B cell (primary cell): ENCODE results near the gene AHCTF1. TPM values are rescaled to one million over a fixed set of nuclear protein-coding genes. Genes with fewer than 3 reads are reported as not detected.

Experiments used
- ATAC-seq: fragments of 200-7000 bp; cut with Tn5 transposase; one replicate; pipeline ENCODE4 v1.10.0; 2021; ENCODE audit warnings: low read depth, mild to moderate bottlenecking, moderate number of reproducible peaks, moderate library complexity
- CTCF ChIA-PET: fragments of 350-600 bp; sonication (Branson Sonifier 250); formaldehyde crosslinking; loops from one replicate; lab custom pipeline; 2021; ENCODE audit warnings: antibody characterized with exemption, inconsistent platforms; lab: Charles Lee
- POLR2A ChIA-PET: fragments of 350-600 bp; sonication (Branson Sonifier 250); formaldehyde crosslinking; loops from one replicate; lab custom pipeline; 2021; ENCODE audit warnings: antibody characterized with exemption; lab: Charles Lee
- DNase-seq: peaks from one replicate; pipeline ENCODE4 v3.0.0; 2013
- H2AFZ ChIP-seq: 2 replicates; pipeline ENCODE4 v1.6.1; 2012; ENCODE audit warnings: mild to moderate bottlenecking, low read depth, low read length; ENCODE audit not compliant: insufficient read depth, poor library complexity, severe bottlenecking
- H3K27ac ChIP-seq, 2 donors: 1 replicate in 1 of 2; 2 replicates in 1 of 2; pipeline ENCODE4 v1.5.1; 2012 to 2013; ENCODE audit warnings: low read length in 2 of 2, mild to moderate bottlenecking in 2 of 2, moderate library complexity in 1 of 2
- H3K27me3 ChIP-seq, 4 experiments: fragments of 200-600 bp in 1 of 4; sonication (generic) in 1 of 4; replicated peaks in 1 of 4; 1 replicate in 2 of 4; 2 replicates in 2 of 4; pipeline versions ENCODE4 v1.6.1 to v1.7.0; 2013 to 2016; ENCODE audit warnings: low read length in 3 of 4, mild to moderate bottlenecking in 2 of 4, mixed read lengths in 1 of 4, moderate library complexity in 1 of 4; ENCODE audit not compliant: insufficient read depth in 4 of 4, control insufficient read depth in 3 of 4; ENCODE audit errors: control extremely low read depth in 1 of 4
- H3K36me3 ChIP-seq, 2 experiments: replicated peaks in 1 of 2; 1 replicate in 1 of 2; 2 replicates in 1 of 2; pipeline versions ENCODE4 v1.6.1 to v1.7.1; 2013; ENCODE audit warnings: low read length in 1 of 2; ENCODE audit not compliant: insufficient read depth in 2 of 2, control insufficient read depth in 1 of 2; ENCODE audit errors: control extremely low read depth in 1 of 2, extremely low read depth in 1 of 2
- H3K4me1 ChIP-seq, 2 donors: fragments of 200-600 bp in 1 of 2; sonication (generic) in 1 of 2; 1 replicate in 1 of 2; 2 replicates in 1 of 2; pipeline versions ENCODE4 v1.5.1 to v1.6.1; 2013 to 2017; ENCODE audit warnings: low read length in 2 of 2; ENCODE audit not compliant: control insufficient read depth in 2 of 2, insufficient read depth in 2 of 2
- H3K4me2 ChIP-seq: replicated peaks from 2 replicates; pipeline ENCODE3; 2012; ENCODE audit warnings: mild to moderate bottlenecking, low read depth, low read length; ENCODE audit not compliant: poor library complexity, severe bottlenecking
- H3K4me3 ChIP-seq, 5 experiments: fragments of 200-600 bp in 1 of 5; sonication (generic) in 1 of 5; 1 replicate in 3 of 5; 2 replicates in 2 of 5; pipeline versions ENCODE4 v1.5.1 to v1.7.0; 2011 to 2016; ENCODE audit warnings: low read length in 4 of 5, mild to moderate bottlenecking in 4 of 5, low read depth in 2 of 5, control low read depth in 1 of 5, moderate library complexity in 1 of 5; ENCODE audit not compliant: insufficient read depth in 1 of 5; ENCODE audit errors: control extremely low read depth in 1 of 5, extremely low read depth in 1 of 5
- H3K79me2 ChIP-seq: fragments of 200-600 bp; sonication (generic); one replicate; pipeline ENCODE4 v1.6.0; 2016; ENCODE audit warnings: low read length; ENCODE audit not compliant: control insufficient read depth, insufficient read depth
- H3K9ac ChIP-seq: fragments of 200-600 bp; sonication (generic); 2 replicates; pipeline ENCODE4 v1.6.1; 2017; ENCODE audit warnings: mild to moderate bottlenecking, low read length, moderate library complexity
- H3K9me3 ChIP-seq, 3 donors: one replicate each; pipeline versions ENCODE4 v1.6.1 to v1.7.1; 2013; ENCODE audit warnings: low read length in 2 of 3; ENCODE audit not compliant: control insufficient read depth in 2 of 3, insufficient read depth in 1 of 3; ENCODE audit errors: control extremely low read depth in 1 of 3
- H4K20me1 ChIP-seq: 2 replicates; pipeline ENCODE4 v1.6.0; 2012; ENCODE audit warnings: mild to moderate bottlenecking, low read length; ENCODE audit not compliant: insufficient read depth, control insufficient read depth, poor library complexity, severe bottlenecking
- H3K27ac Mint-ChIP-seq: one replicate; pipeline ENCODE4 v1.8.0; 2021; ENCODE audit warnings: mixed read lengths
- H3K27me3 Mint-ChIP-seq: one replicate; pipeline ENCODE4 v1.8.0; 2021; ENCODE audit warnings: mixed read lengths
- H3K4me1 Mint-ChIP-seq: one replicate; pipeline ENCODE4 v1.8.0; 2021; ENCODE audit warnings: mixed read lengths
- H3K4me3 Mint-ChIP-seq: one replicate; pipeline ENCODE4 v1.8.0; 2021; ENCODE audit warnings: mixed read lengths
- H3K9me3 Mint-ChIP-seq: one replicate; pipeline ENCODE4 v1.8.0; 2022; ENCODE audit warnings: mixed read lengths; ENCODE audit not compliant: insufficient read depth
- EZH2 ChIP-seq: IDR thresholded peaks from 2 replicates; pipeline ENCODE4 v1.6.1; 2012; ENCODE audit warnings: borderline replicate concordance, low read depth, mild to moderate bottlenecking, moderate library complexity, low read length; ENCODE audit not compliant: insufficient read depth, poor library complexity, severe bottlenecking
- WGBS: methylation state at CpG from one replicate; pipeline ENCODE4 v1.1.5; 2013; ENCODE audit warnings: missing lambda C conversion rate; ENCODE audit not compliant: insufficient coverage; 5-methylcytosine and 5-hydroxymethylcytosine counted together
- intact Hi-C: fragments of 100-400 bp; cut with micrococcal nuclease; formaldehyde crosslinking; loops from one replicate; pipeline ENCODE4 v1.10.0; 2022
- polyA minus RNA-seq: library from RNA; depleted of rRNA, polyadenylated mRNA; stranded (reverse); fragments of >200 nt; gene quantifications from 2 replicates; pipeline ENCODE4 v1.2.3, GENCODE V29; 2012
- polyA plus RNA-seq: library from polyadenylated mRNA; depleted of rRNA; stranded (reverse); fragments of >200 nt; gene quantifications from 2 replicates; pipeline ENCODE4 v1.2.3, GENCODE V29; 2012
- total RNA-seq, 2 donors: library from RNA; stranded (reverse); fragments of 120-200 nt in 1 of 2; gene quantifications; 1 replicate in 1 of 2; 2 replicates in 1 of 2; pipeline versions ENCODE4 v1.2.3 to v1.2.4, GENCODE V29; 2013 to 2022
- TF ChIP-seq, protein P1 (sequence below): fragments of 200-600 bp; IDR thresholded peaks from one replicate; pipeline ENCODE4 v1.8.0; 2022; ENCODE audit warnings: antibody characterized with exemption, mild to moderate bottlenecking

AHCTF1 gene, protein sequence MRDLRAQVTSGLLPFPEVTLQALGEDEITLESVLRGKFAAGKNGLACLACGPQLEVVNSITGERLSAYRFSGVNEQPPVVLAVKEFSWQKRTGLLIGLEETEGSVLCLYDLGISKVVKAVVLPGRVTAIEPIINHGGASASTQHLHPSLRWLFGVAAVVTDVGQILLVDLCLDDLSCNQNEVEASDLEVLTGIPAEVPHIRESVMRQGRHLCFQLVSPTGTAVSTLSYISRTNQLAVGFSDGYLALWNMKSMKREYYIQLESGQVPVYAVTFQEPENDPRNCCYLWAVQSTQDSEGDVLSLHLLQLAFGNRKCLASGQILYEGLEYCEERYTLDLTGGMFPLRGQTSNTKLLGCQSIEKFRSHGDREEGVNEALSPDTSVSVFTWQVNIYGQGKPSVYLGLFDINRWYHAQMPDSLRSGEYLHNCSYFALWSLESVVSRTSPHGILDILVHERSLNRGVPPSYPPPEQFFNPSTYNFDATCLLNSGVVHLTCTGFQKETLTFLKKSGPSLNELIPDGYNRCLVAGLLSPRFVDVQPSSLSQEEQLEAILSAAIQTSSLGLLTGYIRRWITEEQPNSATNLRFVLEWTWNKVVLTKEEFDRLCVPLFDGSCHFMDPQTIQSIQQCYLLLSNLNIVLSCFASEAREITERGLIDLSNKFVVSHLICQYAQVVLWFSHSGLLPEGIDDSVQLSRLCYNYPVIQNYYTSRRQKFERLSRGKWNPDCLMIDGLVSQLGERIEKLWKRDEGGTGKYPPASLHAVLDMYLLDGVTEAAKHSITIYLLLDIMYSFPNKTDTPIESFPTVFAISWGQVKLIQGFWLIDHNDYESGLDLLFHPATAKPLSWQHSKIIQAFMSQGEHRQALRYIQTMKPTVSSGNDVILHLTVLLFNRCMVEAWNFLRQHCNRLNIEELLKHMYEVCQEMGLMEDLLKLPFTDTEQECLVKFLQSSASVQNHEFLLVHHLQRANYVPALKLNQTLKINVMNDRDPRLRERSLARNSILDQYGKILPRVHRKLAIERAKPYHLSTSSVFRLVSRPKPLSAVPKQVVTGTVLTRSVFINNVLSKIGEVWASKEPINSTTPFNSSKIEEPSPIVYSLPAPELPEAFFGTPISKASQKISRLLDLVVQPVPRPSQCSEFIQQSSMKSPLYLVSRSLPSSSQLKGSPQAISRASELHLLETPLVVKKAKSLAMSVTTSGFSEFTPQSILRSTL (N-terminal part only)
- total RNA-seq (34.8 and 43.1 TPM in 2 replicates), polyA plus RNA-seq (8.6 and 16.9 TPM in 2 replicates), polyA minus RNA-seq (19.7 and 21.3 TPM in 2 replicates)
- total RNA-seq (2013) = 40.7 TPM

DNA sequence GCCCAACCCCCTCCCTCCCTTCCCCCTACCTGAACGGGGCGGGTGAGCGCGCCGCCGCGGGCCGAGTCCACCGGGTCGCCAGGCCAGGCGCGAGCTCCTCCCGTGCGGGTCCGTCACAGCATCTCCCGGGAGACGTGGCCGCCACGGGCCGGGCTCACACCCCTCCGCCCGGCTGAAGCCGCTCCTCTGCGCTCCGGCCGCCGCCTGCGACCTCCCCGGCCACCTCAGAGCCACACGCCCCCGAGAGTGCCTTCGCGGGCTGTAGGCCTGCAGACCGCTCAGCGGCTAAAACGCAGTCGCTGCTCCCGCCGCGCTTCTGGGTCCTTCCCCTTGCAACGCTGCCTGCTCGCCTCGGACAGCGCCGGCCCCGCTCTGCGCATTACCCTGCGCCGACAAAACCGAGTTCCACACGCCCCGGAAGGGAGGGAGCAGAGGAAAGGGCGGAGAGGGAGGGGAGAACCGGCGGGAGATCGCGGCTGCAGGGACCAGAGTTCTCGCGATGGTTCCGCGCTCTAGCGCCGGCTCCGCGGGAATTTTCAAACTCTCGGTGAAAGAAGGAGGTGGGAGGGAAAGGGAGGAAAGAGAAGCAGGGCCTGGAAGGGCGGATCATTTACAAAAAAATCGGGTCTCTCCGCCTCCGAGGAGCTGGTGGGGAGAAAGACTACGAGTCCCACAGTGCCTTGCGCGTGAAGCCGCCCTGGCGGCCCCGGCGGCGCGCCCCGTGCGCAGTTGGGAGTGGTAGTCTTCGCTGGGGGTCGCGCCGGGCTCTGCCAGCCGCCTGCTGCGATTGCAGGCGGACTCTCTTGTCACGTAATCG, at the start of gene AHCTF1:
Gene AHCTF1, minus strand, starts transcription at position 400 of the 817 bp plus-strand sequence. CDS start 13,578 bp downstream, outside the sequence.
- Histone ChIP-seq H3K4me3 (peak within 1 kb of the TSS; percentile 85 to 96 (median 88)), H3K36me3 (peaks cover 0 to 8% of the 10 kb centered on the region in 2 experiments), H3K27ac (peak within 1 kb of the TSS; percentile 87 to 93), H3K79me2 (peaks cover 38% of the 10 kb centered on the region), H3K9ac (peak within 1 kb of the TSS; percentile 92), H4K20me1 (peaks cover 28% of the 10 kb centered on the region), H3K9me3 (peaks cover 0 to 3% (median 0%) of the 10 kb centered on the region in 3 donors), H3K4me1 (peaks cover 12 to 18% of the 10 kb centered on the region in 2 donors), H3K4me2 (peak within 1 kb of the TSS; percentile 83), H2AFZ (peak within 1 kb of the TSS; percentile 83), H3K27me3 (no peaks in the 10 kb centered on the region)
- H3K27me3 Mint-ChIP-seq = no peaks in the 10 kb centered on the region
- under 1% methylated on average over 90 of the region's 90 CpGs for WGBS
- ATAC-seq (peak; percentile 86), DNase-seq (peak; percentile 97)
- CTCF ChIA-PET = interaction anchor here (0.8 to 0.9 kb wide), 2 partner anchors 29 to 40 kb away, joined by 3 to 5 read pairs; no protein-coding TSS in a partner anchor
- POLR2A ChIA-PET = interaction anchor here (0.7 to 1.1 kb wide), 2 partner anchors 147 to 458 kb away, joined by 3 to 5 read pairs; partner anchors contain the start of gene ZNF670
- peak within 1 kb of the TSS; percentile 98 for H3K4me3 Mint-ChIP-seq
- H3K4me1 Mint-ChIP-seq = peaks cover 33% of the 10 kb centered on the region
- no peak for TF ChIP-seq EZH2
- TF ChIP-seq, protein P1, sequence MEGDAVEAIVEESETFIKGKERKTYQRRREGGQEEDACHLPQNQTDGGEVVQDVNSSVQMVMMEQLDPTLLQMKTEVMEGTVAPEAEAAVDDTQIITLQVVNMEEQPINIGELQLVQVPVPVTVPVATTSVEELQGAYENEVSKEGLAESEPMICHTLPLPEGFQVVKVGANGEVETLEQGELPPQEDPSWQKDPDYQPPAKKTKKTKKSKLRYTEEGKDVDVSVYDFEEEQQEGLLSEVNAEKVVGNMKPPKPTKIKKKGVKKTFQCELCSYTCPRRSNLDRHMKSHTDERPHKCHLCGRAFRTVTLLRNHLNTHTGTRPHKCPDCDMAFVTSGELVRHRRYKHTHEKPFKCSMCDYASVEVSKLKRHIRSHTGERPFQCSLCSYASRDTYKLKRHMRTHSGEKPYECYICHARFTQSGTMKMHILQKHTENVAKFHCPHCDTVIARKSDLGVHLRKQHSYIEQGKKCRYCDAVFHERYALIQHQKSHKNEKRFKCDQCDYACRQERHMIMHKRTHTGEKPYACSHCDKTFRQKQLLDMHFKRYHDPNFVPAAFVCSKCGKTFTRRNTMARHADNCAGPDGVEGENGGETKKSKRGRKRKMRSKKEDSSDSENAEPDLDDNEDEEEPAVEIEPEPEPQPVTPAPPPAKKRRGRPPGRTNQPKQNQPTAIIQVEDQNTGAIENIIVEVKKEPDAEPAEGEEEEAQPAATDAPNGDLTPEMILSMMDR = no peak
- H3K9me3 Mint-ChIP-seq = no peaks in the 10 kb centered on the region
- intact Hi-C loops = loop anchor here (1.0 to 5.0 kb wide), 8 partner anchors 29 to 1906 kb away; partner anchors contain the start of genes CNST, TFB2M, ZNF669 and ZNF670
- H3K27ac Mint-ChIP-seq = peak within 1 kb of the TSS; percentile 98
